HG03354 (cell line): ENCODE measurements around the gene SLC46A1.
A peak's percentile ranks its signal among the peaks of the same experiment; 100 is the strongest.

ENCODE experiments used
- ATAC-seq: cut with Tn5 transposase; IDR thresholded peaks from one replicate; pipeline ENCODE4 v1.9.1; 2021; ENCODE audit warnings: mild to moderate bottlenecking; ENCODE audit not compliant: unreplicated experiment, poor library complexity, severe bottlenecking

Gene SLC46A1

GRCh38 chr17:28364665-28365363, 41.2 kb downstream of the SLC46A1 start, which contains the start of gene SEBOX:
Gene SEBOX, minus strand, starts transcription at chr17:28365199. Its CDS starts 48 bp downstream, at chr17:28365151.
- ATAC-seq = no peak

GRCh38 chr17:28363776-28364650, 42.0 kb downstream of the SLC46A1 start:
- ATAC-seq = no peak

GRCh38 chr17:28363186-28363585, 42.8 kb downstream of the SLC46A1 start:
- no peak for ATAC-seq

GRCh38 chr17:28357901-28358197, 48.2 kb downstream of the SLC46A1 start:
- no peak for ATAC-seq

- peak; percentile 97 for ATAC-seq
These were observed 48.7 kb downstream of the SLC46A1 start, which contains the start of gene POLDIP2 for GRCh38 chr17:28357061-28357900. Gene POLDIP2, minus strand, starts transcription at chr17:28357527. Its CDS starts 79 bp downstream, at chr17:28357448.

- ATAC-seq = no peak
These were observed 55.7 kb downstream of the SLC46A1 start for GRCh38 chr17:28350271-28350670.

GRCh38 chr17:28348979-28349378, 57.0 kb downstream of the SLC46A1 start:
- ATAC-seq = no peak

- no peak for ATAC-seq
These were observed 58.6 kb downstream of the SLC46A1 start for GRCh38 chr17:28347261-28347891.

GRCh38 chr17:28346746-28347246, 59.2 kb downstream of the SLC46A1 start:
- no peak for ATAC-seq

GRCh38 chr17:28346199-28346580, 59.8 kb downstream of the SLC46A1 start:
- ATAC-seq = no peak

GRCh38 chr17:28345419-28346198, 60.4 kb downstream of the SLC46A1 start:
- no peak for ATAC-seq
